HEK293T (cell line): ENCODE data around the gene INPP5A.

Experiments
- ARNT ChIP-seq: fragments of 450-650 bp; IDR thresholded peaks from 2 replicates; pipeline ENCODE4 v1.6.1; 2017; ENCODE audit warnings: mild to moderate bottlenecking
- CTBP1 ChIP-seq: fragments of 450-650 bp; IDR thresholded peaks from 2 replicates; pipeline ENCODE4 v1.6.1; 2016; ENCODE audit warnings: borderline replicate concordance
- L3MBTL2 ChIP-seq: fragments of 450-650 bp; conservative IDR thresholded peaks from 2 replicates; pipeline ENCODE4 v1.6.1; 2016; ENCODE audit warnings: mild to moderate bottlenecking
- SP1 ChIP-seq: fragments of 450-650 bp; IDR thresholded peaks from 2 replicates; pipeline ENCODE4 v1.6.1; 2017
- SUZ12 ChIP-seq: fragments of 450-650 bp; IDR thresholded peaks from 2 replicates; pipeline ENCODE4 v1.6.1; 2016; ENCODE audit warnings: mild to moderate bottlenecking

DNA sequence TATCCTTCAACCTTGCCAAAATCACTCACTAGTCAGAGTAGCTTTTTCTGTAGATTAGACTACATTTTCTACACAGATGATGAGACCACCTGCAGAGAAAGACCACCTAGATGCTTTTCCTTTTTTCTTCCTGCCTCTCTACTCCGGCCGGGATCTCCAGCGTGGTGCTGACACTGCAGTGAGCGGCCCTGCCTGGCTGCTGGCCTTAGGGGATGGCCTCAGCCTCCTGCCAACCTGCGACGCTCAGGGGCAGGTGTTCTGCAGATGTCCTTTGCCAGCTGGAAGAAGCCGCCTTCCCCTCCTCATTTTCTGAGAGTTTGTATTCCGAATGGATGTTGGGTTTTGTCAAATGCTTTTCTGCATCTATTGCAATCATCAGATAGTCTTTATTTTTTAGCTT, 291.8 kb downstream of the INPP5A start:
- no peak for TF ChIP-seq ARNT
- no peak for TF ChIP-seq SUZ12
- TF ChIP-seq SP1, result no peak
- TF ChIP-seq CTBP1, result no peak
- TF ChIP-seq L3MBTL2, result no peak
